GM19395 (cell line): ENCODE measurements around the gene UBE4B.
"Not testable (repeated sequence)": the region's sequence is repeated elsewhere in the genome, so short reads cannot be mapped to it uniquely, and the experiment has no call there.

Source experiments
- ATAC-seq: cut with Tn5 transposase; IDR thresholded peaks from one replicate; pipeline ENCODE4 v1.9.1; 2021; ENCODE audit warnings: mild to moderate bottlenecking, moderate library complexity; ENCODE audit not compliant: unreplicated experiment

The UBE4B gene

GRCh38 chr1:10032590-10033358 lies at the start of gene UBE4B:
Gene UBE4B (plus strand): TSS chr1:10032958. CDS start chr1:10033671, 713 bp downstream.
- peak; percentile 89 for ATAC-seq

GRCh38 chr1:9984253-9984652 lies 48.5 kb upstream of the UBE4B start:
- no peak for ATAC-seq

DNA sequence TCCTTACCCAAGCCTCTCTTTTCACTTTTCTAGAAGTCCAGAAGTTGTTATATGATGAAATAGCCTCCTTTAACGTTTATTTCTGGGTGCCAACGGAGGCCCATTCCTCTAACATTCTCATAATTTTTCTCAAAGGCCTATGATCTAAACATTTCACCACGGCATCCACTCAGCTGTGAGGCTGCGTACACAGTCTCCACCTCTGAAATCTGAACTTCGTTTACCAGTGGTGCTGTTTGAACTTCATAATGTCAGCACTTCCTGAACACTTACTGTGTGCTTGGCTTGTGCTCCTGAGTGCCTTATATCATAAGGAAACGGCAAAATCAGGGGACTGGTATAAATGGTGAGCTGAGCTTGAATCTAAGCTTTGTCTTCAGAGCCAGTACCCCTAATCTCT lies 47.8 kb upstream of the UBE4B start:
- ATAC-seq, result no peak

DNA sequence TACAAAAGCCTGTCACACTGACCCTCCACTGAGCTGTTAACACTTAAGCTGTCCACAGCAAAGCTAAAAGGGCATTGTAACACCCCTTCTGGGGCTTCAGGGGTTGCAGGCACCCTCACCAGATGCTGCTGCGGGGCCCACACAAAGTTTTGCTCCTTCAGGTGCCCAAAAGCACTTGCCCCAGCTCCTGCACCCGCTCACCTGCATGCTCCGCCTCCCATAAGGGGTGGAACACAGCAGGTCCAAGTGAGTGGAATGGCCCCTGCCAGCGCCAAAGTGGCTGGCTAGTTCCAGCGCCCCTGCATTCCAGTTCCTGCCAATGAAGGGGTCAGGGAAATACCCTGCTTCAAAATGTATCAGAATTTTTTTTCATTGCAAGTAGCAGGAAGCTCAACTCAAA lies 43.0 kb upstream of the UBE4B start:
- no peak for ATAC-seq

- ATAC-seq, result no peak
Measured at GRCh38 chr1:9990944-9991343, 41.8 kb upstream of the UBE4B start.

- no peak for ATAC-seq
Measured at GRCh38 chr1:9992910-9993309, 39.8 kb upstream of the UBE4B start.

DNA sequence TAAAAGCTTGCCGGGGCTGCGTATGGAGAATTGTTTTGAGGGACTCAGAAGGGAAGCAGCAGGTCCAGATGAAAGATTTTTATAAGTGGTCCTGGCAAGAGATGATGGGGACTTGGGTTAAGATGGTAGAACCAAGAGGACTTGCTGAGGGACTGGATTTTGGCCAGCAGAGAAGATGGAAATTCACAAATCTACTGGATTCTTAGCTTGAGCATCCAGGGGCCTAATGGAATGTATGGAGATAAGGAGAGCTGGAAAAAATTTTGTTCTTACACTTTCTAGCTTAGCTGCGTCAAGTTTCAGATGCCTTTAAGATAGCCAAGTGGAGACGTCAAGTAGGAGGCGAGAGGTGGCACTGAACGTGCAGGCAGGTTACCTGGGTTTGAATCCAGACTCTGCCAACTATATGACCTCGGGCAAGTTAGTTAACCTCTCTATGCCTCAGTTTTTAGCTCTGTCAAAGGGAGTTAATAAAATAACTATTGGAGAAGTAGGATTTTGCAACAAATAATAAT lies 39.1 kb upstream of the UBE4B start:
- no peak for ATAC-seq

DNA sequence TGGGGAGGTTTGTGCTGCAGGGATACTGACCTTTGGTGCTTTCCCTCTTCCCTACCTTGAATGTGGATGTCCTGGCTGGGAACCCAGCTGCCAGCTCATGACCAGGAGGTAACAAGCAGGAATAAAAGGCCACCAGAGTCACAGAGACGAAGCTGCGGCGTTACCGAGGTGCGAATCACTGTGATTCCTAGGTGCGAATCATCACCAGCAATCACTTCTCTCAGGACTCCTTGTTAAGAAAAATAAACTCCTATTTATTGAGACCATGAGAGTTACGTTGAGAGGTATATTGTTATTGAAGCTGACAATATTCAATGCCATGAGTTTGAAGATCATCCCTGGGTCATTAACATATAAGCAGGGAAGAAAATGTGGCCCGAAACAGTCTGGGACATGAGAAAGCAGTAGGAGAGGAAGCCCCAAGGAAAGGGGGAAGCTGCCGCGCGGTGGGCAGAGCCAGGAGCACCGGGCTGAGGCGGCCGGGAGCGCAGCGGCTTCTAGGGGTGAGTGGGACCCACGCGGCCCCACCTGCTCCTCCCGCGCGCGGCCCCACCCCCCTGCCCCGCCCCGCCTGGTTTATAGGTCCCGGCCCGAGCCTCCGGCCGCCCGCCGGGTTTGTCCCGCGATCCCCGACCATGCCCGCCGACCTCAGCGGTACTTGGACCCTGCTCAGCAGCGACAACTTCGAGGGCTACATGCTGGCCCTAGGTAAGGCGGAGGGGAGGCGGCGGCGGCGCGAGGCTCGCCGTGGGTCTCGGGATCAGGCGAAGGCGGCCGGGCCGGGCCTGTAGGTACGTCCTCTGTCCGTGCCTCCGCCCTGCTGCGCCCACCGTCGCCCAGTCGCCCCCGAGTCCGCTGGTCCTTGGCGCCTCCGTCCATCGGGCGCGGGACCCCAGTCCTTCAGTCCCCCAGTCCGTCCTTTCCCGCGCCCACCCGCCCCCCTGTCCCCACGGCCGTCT lies 35.9 kb upstream of the UBE4B start, which contains the start of gene RBP7:
Gene RBP7 (plus strand): TSS at position 605 of the 959 bp plus-strand sequence. CDS start 31 bp downstream, at position 636.
- no peak for ATAC-seq

DNA sequence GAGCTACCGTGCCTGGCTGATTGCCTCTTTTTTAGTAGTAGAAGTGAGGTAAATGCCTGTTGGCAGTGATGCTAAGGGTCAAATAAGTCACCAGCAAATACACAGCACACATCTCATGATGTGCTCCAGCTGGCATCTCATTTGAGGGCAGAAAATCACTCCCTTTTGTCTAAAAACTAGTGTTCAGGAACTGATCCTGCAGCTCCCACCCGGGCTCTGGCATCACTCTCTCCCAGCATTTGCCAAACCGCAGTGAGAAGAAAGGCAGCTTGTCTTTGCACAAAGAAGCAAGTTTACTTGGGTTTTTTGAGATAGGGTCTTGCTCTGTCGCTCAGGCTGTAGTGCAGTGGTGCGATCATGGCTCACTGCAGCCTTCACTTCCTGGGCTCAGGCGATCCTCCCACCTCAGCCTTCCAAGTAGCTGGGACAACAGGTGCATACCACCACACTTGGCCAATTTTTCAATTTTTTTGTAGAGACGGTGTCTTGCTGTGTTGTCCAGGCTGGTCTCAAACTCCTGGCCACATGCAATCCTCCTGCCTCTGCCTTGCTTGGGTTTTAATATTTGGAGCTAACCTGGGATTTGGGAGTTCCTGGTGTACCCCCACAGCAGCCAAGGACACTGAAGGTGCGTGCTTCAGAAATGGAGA lies 31.6 kb upstream of the UBE4B start:
- no peak for ATAC-seq

DNA sequence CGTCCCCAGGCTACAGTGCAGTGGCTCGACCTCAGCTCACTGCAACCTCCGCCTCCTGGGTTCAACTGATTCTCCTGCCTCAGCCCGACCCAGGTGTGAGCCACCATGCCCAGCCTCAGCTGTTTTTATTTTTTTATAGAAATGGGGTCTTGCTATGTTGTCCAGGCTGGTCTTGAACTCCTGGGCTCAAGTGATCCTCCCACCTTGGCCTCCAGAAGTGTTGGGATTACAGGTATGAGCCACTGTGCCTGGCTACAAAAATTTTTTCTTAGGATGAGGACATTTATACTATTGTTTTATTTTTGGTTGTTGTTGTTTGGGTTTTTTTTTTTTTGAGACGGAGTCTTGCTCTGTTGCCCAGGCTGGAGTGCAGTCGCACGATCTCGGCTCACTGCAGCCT lies 27.5 kb upstream of the UBE4B start:
- not testable (repeated sequence) for ATAC-seq

GRCh38 chr1:10007169-10007568 lies 25.6 kb upstream of the UBE4B start:
- ATAC-seq, result no peak

DNA sequence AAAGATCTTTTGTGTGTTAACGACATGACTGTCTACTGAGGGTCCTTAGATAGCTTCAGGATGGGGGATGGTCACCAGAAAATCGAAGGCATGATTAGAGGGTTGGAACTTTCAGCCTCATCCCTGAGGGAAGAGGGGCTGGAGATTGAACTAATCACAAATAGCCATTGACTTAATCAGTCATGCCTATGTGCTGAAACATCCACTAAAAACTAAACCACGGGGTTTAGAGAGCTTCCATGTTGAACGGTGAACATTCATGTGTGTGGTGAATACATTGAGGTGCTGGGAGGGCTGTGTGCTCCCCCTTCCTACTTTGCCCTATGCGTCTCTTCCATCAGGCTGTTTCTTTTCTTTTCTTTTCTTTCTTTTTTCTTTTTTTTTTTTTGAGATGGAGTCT lies 18.7 kb upstream of the UBE4B start:
- ATAC-seq, result no peak

DNA sequence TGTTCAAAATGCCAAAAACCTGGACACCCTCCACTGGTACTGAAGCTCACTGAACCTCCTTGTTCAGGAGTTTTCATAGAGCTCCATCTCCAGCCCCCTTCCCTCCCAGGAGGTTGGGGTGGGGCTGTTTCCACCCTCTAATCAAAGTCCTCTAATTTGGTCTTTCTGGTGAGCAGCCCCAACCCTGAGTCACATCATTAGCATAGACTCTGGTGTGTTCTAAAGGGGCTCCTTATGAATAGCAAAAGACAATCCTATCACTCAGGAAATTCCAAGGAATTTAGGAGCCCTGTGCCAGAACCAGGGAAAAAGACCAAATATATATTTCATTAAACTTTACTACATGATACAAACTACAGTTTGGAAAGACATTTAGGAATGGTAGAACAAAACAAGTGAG lies 13.2 kb upstream of the UBE4B start:
- ATAC-seq, result no peak

GRCh38 chr1:10020086-10020485 lies 12.7 kb upstream of the UBE4B start:
- no peak for ATAC-seq

GRCh38 chr1:10020678-10021077 lies 12.1 kb upstream of the UBE4B start:
- ATAC-seq, result not testable (repeated sequence)

DNA sequence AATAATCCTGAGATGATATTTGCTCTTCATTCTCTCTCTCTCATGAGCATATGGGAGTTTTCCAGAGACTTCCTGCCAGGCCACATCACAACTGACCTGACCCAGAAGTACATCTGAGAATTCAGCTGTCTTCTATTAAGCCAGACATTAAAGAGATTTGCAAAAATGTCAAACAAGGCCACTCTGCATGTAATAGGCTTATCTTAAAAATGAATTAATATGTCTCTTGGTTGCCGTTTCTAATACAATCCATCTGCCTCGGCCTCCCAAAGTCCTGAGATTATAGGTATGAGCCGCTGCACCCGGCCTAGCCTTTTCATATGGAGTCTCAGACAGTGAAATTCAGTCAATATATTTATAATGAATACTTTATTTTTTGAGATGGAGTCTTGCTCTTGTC lies 10.8 kb upstream of the UBE4B start:
- ATAC-seq, result not testable (repeated sequence)

DNA sequence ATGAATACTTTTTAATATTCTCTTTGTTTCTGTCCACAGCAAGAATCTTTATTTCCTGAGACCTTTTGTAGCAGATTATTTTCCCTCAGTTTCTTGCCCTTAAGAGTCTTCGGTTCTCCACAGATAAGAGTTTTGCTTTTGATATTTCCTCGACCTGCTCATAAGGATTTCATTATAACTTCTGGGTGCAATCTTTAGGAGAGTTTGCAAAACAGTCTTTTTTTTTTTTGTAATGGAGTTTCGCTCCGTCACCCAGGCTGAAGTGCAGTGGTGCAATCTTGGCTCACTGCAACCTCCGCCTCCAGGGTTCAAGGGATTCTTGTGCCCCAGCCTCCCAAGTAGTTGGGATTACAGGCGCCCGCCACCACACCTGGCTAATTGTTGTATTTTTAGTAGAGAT lies 10.1 kb upstream of the UBE4B start:
- no peak for ATAC-seq

- no peak for ATAC-seq
Measured at GRCh38 chr1:10025354-10025753, 7.4 kb upstream of the UBE4B start.

- ATAC-seq, result no peak
Measured at GRCh38 chr1:10027027-10027426, 5.7 kb upstream of the UBE4B start.

- not testable (repeated sequence) for ATAC-seq
Measured at GRCh38 chr1:10028956-10029500, 3.7 kb upstream of the UBE4B start.

DNA sequence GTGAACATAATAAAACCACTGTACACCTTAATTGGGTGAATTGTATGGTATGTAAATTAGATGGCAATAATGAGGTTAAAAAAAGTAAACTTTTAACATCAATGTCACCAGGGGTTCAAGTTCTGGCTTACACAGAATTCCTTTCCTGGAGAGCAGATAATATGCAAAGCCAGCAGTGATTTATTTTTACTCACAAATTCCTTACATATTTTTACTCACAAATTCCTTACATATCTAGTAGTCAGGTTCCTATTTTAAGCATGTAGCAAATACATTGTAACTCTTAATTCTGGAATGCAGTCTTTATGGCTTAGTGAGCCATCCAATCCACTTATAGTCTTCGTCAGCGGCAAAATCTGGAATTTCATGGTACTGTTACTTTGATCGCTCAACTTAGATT lies 1.3 kb upstream of the UBE4B start:
- ATAC-seq, result no peak
